OCI-LY7 (cell line): ENCODE results near the gene CLTCL1. TPM values are rescaled to one million over a fixed set of nuclear protein-coding genes. Genes with fewer than 3 reads are reported as not detected.

Experiments used
- BruUV-seq: library from RNA; stranded (reverse); fragments of 400-500 nt; replicated peaks from 2 replicates; lab custom pipeline; 2021; lab: Mats Ljungman, UMichigan
- CTCF ChIA-PET: fragments of 300-600 bp; sonication (Branson Sonifier 250); formaldehyde crosslinking; loops from one replicate; lab custom pipeline; 2022; ENCODE audit warnings: antibody characterized with exemption; ENCODE audit not compliant: unreplicated experiment; lab: Charles Lee
- POLR2A ChIA-PET: fragments of 300-600 bp; sonication (Branson Sonifier 250); formaldehyde crosslinking; loops from one replicate; lab custom pipeline; 2022; ENCODE audit warnings: antibody characterized with exemption; lab: Charles Lee
- DNase-seq: peaks from one replicate; pipeline ENCODE4 v3.0.0-alpha.2; 2015; ENCODE audit warnings: low spot score
- H2AFZ ChIP-seq: fragments of 200-600 bp; sonication (generic), shearing (Covaris generic); 2 replicates; pipeline ENCODE4 v1.6.1; 2014; ENCODE audit warnings: mild to moderate bottlenecking, antibody characterized with exemption, low read length, moderate library complexity
- H3K27ac ChIP-seq: fragments of 200-600 bp; sonication (generic); 2 replicates; pipeline ENCODE4 v1.5.1; 2014; ENCODE audit warnings: mixed run types, low read depth, mild to moderate bottlenecking, moderate library complexity, low read length, inconsistent platforms; ENCODE audit not compliant: poor library complexity, severe bottlenecking
- H3K36me3 ChIP-seq: fragments of 200-600 bp; sonication (generic); 2 replicates; pipeline ENCODE4 v1.6.1; 2014; ENCODE audit warnings: mild to moderate bottlenecking, antibody characterized with exemption, low read length, moderate library complexity, mixed read lengths; ENCODE audit not compliant: insufficient read depth
- H3K4me1 ChIP-seq: fragments of 200-600 bp; sonication (generic); 2 replicates; pipeline ENCODE4 v1.5.1; 2014; ENCODE audit warnings: mild to moderate bottlenecking, low read length; ENCODE audit not compliant: insufficient read depth, poor library complexity, severe bottlenecking
- H3K4me2 ChIP-seq: fragments of 200-600 bp; sonication (generic); 2 replicates; pipeline ENCODE4 v1.6.1; 2014; ENCODE audit warnings: mild to moderate bottlenecking, low read length
- H3K4me3 ChIP-seq: fragments of 200-600 bp; sonication (generic); 2 replicates; pipeline ENCODE4 v1.5.1; 2014; ENCODE audit warnings: mild to moderate bottlenecking, low read depth, low read length; ENCODE audit not compliant: poor library complexity, severe bottlenecking
- H3K79me2 ChIP-seq: fragments of 200-600 bp; sonication (generic); 2 replicates; pipeline ENCODE4 v1.6.1; 2016; ENCODE audit warnings: low read depth, mild to moderate bottlenecking, low read length, moderate library complexity, mixed read lengths; ENCODE audit not compliant: insufficient read depth
- H3K9me2 ChIP-seq: fragments of 200-600 bp; sonication (generic); 2 replicates; pipeline ENCODE4 v1.6.1; 2016; ENCODE audit warnings: mild to moderate bottlenecking, low read length, mixed read lengths; ENCODE audit not compliant: insufficient read depth
- H3K9me3 ChIP-seq: fragments of 200-600 bp; sonication (generic); 2 replicates; pipeline ENCODE4 v1.6.1; 2014; ENCODE audit warnings: mild to moderate bottlenecking, mixed run types, low read length, mixed read lengths
- H4K20me1 ChIP-seq: fragments of 200-600 bp; sonication (generic); 2 replicates; pipeline ENCODE4 v1.6.1; 2014; ENCODE audit warnings: mild to moderate bottlenecking, antibody characterized with exemption, low read length, moderate library complexity, mixed read lengths; ENCODE audit not compliant: insufficient read depth
- CTCF ChIP-seq: fragments of 200-600 bp; sonication (generic); conservative IDR thresholded peaks from 2 replicates; pipeline ENCODE4 v1.5.1; 2014; ENCODE audit warnings: mild to moderate bottlenecking, antibody characterized with exemption, low read length, moderate library complexity, mixed read lengths
- EZH2phosphoT487 ChIP-seq: fragments of 200-600 bp; sonication (generic); IDR thresholded peaks from 2 replicates; pipeline ENCODE4 v1.6.1; 2018; ENCODE audit warnings: low read depth, borderline replicate concordance, mild to moderate bottlenecking, mixed run types, antibody characterized with exemption, low read length, moderate library complexity, mixed read lengths
- intact Hi-C: fragments of 100-400 bp; cut with micrococcal nuclease; formaldehyde crosslinking; loops from one replicate; pipeline ENCODE4 v1.10.0; 2022; ENCODE audit not compliant: unreplicated experiment
- total RNA-seq, 2 experiments: library from RNA; depleted of rRNA in 1 of 2; stranded (reverse); fragments of >200 nt in 1 of 2; shearing (Covaris generic) in 1 of 2; gene quantifications; 2 replicates each; pipeline ENCODE4 v1.2.3, GENCODE V29; 2014 to 2022

The CLTCL1 gene
- total RNA-seq, 2 experiments from 2014 or later, result 0.44 to 0.99 TPM

- TF ChIP-seq CTCF (no peak), EZH2phosphoT487 (no peak)
- peaks cover 74% of the 10 kb centered on the region for H3K36me3 ChIP-seq
- CTCF ChIA-PET, result no interaction called here
- BruUV-seq, result no TSS peak
- no peak overlapping the region for H2AFZ ChIP-seq
- no peak for DNase-seq
- no peak overlapping the region for H3K27ac ChIP-seq
- no peaks in the 10 kb centered on the region for H3K9me3 ChIP-seq
- POLR2A ChIA-PET, result no interaction called here
- no peaks in the 10 kb centered on the region for H4K20me1 ChIP-seq
- intact Hi-C loops, result no loop called here
- H3K4me1 ChIP-seq, result no peaks in the 10 kb centered on the region
- H3K79me2 ChIP-seq, result no peaks in the 10 kb centered on the region
- no peaks in the 10 kb centered on the region for H3K9me2 ChIP-seq
- H3K4me2 ChIP-seq, result no peak overlapping the region
- no peak overlapping the region for H3K4me3 ChIP-seq
These were observed 153.9 kb downstream of the CLTCL1 start for GRCh38 chr22:19137384-19138216.

DNA sequence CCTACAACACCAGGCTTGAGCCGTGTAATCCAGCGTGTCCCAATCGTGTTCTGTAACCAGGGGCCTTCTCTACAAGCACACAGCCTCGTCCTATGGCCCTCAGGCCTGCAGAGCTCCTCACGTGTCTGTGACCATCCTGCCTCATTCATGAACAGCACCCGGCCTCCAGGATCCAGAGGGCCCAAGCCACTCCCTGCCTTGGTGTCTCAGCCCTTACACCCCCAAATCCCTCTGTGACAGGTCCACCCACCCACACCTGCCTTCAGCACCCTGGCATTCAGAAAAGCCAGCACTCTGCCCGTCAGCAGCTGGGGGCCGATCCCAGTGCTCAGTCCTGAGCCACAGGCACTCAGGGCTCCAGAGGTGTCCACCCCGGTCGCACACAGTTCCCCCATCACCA lies 154.6 kb downstream of the CLTCL1 start:
- ChIA-PET POLR2A (no interaction called here), CTCF (no interaction called here)
- no peak overlapping the region for H2AFZ ChIP-seq
- H3K27ac ChIP-seq, result no peak overlapping the region
- intact Hi-C loops, result no loop called here
- BruUV-seq, result no TSS peak
- H3K9me2 ChIP-seq, result no peaks in the 10 kb centered on the region
- no peaks in the 10 kb centered on the region for H4K20me1 ChIP-seq
- TF ChIP-seq CTCF (no peak), EZH2phosphoT487 (no peak)
- H3K79me2 ChIP-seq, result no peaks in the 10 kb centered on the region
- H3K36me3 ChIP-seq, result peaks cover 68% of the 10 kb centered on the region
- DNase-seq, result no peak
- H3K4me1 ChIP-seq, result no peaks in the 10 kb centered on the region
- H3K4me3 ChIP-seq, result no peak overlapping the region
- no peaks in the 10 kb centered on the region for H3K9me3 ChIP-seq
- H3K4me2 ChIP-seq, result no peak overlapping the region

- Histone ChIP-seq H3K79me2 (no peaks in the 10 kb centered on the region), H2AFZ (no peak overlapping the region), H3K4me2 (no peak overlapping the region), H3K9me2 (no peaks in the 10 kb centered on the region), H4K20me1 (no peaks in the 10 kb centered on the region), H3K9me3 (no peaks in the 10 kb centered on the region), H3K36me3 (peaks cover 58% of the 10 kb centered on the region), H3K4me1 (no peaks in the 10 kb centered on the region), H3K27ac (no peak overlapping the region), H3K4me3 (no peak overlapping the region)
- intact Hi-C loops, result no loop called here
- no peak for DNase-seq
- TF ChIP-seq CTCF (no peak), EZH2phosphoT487 (no peak)
- POLR2A ChIA-PET, result no interaction called here
- no TSS peak for BruUV-seq
- CTCF ChIA-PET, result no interaction called here
These were observed 156.6 kb downstream of the CLTCL1 start for GRCh38 chr22:19134874-19135273.
